ENCODE data around the gene ETNK2. TPM values are rescaled to one million over a fixed set of nuclear protein-coding genes. Genes with fewer than 3 reads are reported as not detected.

The ETNK2 gene
- total and polyA plus RNA-seq, 2 donors from 2014 or later, result 33.3 to 166 TPM

- H3K9me3 ChIP-seq (ENCODE audit: control insufficient read depth in 2 of 3, insufficient read depth in 1 of 3, low read length in 3 of 3), result no peaks in the 10 kb centered on the region
- TF ChIP-seq, protein P1, sequence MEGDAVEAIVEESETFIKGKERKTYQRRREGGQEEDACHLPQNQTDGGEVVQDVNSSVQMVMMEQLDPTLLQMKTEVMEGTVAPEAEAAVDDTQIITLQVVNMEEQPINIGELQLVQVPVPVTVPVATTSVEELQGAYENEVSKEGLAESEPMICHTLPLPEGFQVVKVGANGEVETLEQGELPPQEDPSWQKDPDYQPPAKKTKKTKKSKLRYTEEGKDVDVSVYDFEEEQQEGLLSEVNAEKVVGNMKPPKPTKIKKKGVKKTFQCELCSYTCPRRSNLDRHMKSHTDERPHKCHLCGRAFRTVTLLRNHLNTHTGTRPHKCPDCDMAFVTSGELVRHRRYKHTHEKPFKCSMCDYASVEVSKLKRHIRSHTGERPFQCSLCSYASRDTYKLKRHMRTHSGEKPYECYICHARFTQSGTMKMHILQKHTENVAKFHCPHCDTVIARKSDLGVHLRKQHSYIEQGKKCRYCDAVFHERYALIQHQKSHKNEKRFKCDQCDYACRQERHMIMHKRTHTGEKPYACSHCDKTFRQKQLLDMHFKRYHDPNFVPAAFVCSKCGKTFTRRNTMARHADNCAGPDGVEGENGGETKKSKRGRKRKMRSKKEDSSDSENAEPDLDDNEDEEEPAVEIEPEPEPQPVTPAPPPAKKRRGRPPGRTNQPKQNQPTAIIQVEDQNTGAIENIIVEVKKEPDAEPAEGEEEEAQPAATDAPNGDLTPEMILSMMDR (IDR thresholded peaks at IDR 0.05; ENCODE audit: borderline replicate concordance, extremely low read depth, insufficient read depth), result no peak
- no peak overlapping the region for H3K9ac ChIP-seq (ENCODE audit: low read length in 3 of 3)
- no peaks in the 10 kb centered on the region for H3K36me3 ChIP-seq (ENCODE audit: control insufficient read depth in 2 of 3, insufficient read depth in 3 of 3, low read length in 3 of 3)
- DNase-seq (peak in 1 of 5 donors; percentile 63), FAIRE-seq (no peak)
- no peak overlapping the region for H3K4me3 ChIP-seq (ENCODE audit: low read length in 3 of 3)
- no peaks in the 10 kb centered on the region for H3K27me3 ChIP-seq (ENCODE audit: control insufficient read depth, insufficient read depth, low read length)
- intact Hi-C loops (cut with DNase I), result loop anchor here (10.0 kb wide), 1 partner anchor 203 kb away; no protein-coding TSS in a partner anchor
- no peaks in the 10 kb centered on the region for H3K4me1 ChIP-seq (ENCODE audit: control insufficient read depth in 2 of 3, insufficient read depth in 2 of 3, low read depth in 1 of 3, low read length in 3 of 3)
- H3K27ac ChIP-seq (ENCODE audit: low read depth in 2 of 2, low read length in 2 of 2), result no peak overlapping the region
Observed at GRCh38 chr1:204161609-204162493, 10.0 kb upstream of the ETNK2 start.

DNA sequence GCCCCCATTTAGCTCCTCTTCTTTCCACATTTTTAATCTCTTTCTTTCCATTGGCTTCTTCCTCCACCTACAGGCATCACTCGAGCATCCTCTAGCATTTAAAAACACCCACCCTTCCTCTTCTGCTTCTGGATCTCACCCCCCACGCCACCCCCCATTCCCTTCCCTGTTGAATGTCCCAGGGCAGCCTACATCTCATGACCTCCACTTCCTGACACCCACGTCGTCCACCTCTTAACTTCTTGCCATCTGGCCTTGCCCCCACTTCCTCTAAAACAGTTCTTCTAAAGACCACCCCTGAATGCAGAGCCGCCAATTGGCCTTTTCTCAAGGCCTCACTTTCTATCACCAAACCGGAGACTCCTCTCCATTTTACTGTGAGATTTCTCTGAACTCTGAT is 6.1 kb upstream of the ETNK2 start:
- DNase-seq (no peak), FAIRE-seq (no peak)
- Histone ChIP-seq H3K4me1 (ENCODE audit: control insufficient read depth in 2 of 3, insufficient read depth in 2 of 3, low read depth in 1 of 3, low read length in 3 of 3) (no peaks in the 10 kb centered on the region), H3K27ac (ENCODE audit: low read depth in 2 of 2, low read length in 2 of 2) (no peak overlapping the region), H3K27me3 (ENCODE audit: control insufficient read depth, insufficient read depth, low read length) (no peaks in the 10 kb centered on the region), H3K9me3 (ENCODE audit: control insufficient read depth in 2 of 3, insufficient read depth in 1 of 3, low read length in 3 of 3) (no peaks in the 10 kb centered on the region), H3K4me3 (ENCODE audit: low read length in 3 of 3) (no peak overlapping the region), H3K9ac (ENCODE audit: low read length in 3 of 3) (no peak overlapping the region), H3K36me3 (ENCODE audit: control insufficient read depth in 2 of 3, insufficient read depth in 3 of 3, low read length in 3 of 3) (no peaks in the 10 kb centered on the region)
- intact Hi-C loops (cut with DNase I), result no loop called here
- TF ChIP-seq, protein P1 (IDR thresholded peaks at IDR 0.05; ENCODE audit: borderline replicate concordance, extremely low read depth, insufficient read depth), result no peak

DNA sequence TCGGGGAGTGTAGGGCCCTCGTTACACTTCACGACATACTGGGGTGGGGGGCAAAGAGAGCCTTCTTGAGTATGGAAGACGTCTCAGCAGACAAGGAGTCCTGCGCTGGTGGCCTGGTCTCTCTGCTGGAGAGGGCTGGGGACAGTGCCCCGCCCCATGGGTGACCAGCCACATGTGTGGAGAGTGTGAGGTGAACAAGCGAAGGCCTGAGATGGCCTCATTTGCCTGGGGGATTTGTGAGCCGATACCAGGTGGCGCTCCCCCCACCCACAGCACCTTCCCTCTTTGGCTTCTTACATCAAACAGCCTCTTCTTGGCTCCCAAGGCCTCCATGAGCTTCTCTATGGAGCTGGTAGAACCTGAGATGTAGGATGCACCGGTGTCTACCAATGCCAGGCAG is 4.0 kb upstream of the ETNK2 start:
- peak in 1 of 5 donors; percentile 43 for DNase-seq

More for the DNA sequence above, 4.0 kb upstream of the ETNK2 start:
- Histone ChIP-seq H3K4me3 (ENCODE audit: low read length in 3 of 3) (no peak overlapping the region), H3K4me1 (ENCODE audit: control insufficient read depth in 2 of 3, insufficient read depth in 2 of 3, low read depth in 1 of 3, low read length in 3 of 3) (peaks cover 0 to 5% (median 0%) of the 10 kb centered on the region in 3 donors), H3K36me3 (ENCODE audit: control insufficient read depth in 2 of 3, insufficient read depth in 3 of 3, low read length in 3 of 3) (no peaks in the 10 kb centered on the region), H3K27me3 (ENCODE audit: control insufficient read depth, insufficient read depth, low read length) (no peaks in the 10 kb centered on the region), H3K27ac (ENCODE audit: low read depth in 2 of 2, low read length in 2 of 2) (no peak overlapping the region), H3K9ac (ENCODE audit: low read length in 3 of 3) (no peak overlapping the region), H3K9me3 (ENCODE audit: control insufficient read depth in 2 of 3, insufficient read depth in 1 of 3, low read length in 3 of 3) (no peaks in the 10 kb centered on the region)
- intact Hi-C loops (cut with DNase I), result no loop called here
- FAIRE-seq, result no peak
- TF ChIP-seq, protein P1 (IDR thresholded peaks at IDR 0.05; ENCODE audit: borderline replicate concordance, extremely low read depth, insufficient read depth), result no peak
